HG03095 (cell line): ENCODE measurements around the gene KCNC4.

Experiments
- ATAC-seq: cut with Tn5 transposase; IDR thresholded peaks from one replicate; pipeline ENCODE4 v1.9.1; 2021; ENCODE audit warnings: moderate library complexity; ENCODE audit not compliant: unreplicated experiment

KCNC4 gene

DNA sequence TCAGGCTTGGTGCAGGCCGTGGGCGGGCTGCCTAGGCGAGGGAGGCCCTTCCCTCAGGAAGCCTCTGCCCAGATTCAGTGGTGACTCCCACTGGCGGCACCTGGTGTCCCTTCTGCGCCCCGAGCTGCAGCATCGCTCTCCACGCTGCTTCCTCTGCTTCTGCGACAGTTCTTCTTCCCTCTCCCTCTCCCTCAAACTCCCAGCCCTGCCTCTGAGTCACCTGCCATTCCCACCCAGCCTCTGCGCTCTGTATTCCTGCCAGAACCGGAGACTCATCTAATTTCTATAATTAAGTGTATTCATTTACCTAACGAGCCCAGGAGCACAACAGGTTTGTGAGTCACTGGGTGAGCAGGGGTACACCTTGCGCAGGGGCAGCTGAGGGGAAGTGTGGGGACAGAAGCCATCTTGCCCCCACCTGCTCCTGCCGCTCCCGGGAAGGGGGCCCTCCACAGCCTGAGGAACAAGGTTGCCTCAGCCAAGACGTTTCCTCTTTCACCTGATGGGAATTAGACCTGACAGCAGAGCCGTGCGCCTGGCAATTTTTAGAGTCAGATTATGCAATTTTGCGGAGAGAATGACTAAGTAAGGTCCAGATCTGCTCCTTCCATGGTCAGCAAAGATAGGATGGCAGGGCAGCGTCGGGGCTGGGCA, 19.4 kb downstream of the KCNC4 start:
- ATAC-seq: no peak

DNA sequence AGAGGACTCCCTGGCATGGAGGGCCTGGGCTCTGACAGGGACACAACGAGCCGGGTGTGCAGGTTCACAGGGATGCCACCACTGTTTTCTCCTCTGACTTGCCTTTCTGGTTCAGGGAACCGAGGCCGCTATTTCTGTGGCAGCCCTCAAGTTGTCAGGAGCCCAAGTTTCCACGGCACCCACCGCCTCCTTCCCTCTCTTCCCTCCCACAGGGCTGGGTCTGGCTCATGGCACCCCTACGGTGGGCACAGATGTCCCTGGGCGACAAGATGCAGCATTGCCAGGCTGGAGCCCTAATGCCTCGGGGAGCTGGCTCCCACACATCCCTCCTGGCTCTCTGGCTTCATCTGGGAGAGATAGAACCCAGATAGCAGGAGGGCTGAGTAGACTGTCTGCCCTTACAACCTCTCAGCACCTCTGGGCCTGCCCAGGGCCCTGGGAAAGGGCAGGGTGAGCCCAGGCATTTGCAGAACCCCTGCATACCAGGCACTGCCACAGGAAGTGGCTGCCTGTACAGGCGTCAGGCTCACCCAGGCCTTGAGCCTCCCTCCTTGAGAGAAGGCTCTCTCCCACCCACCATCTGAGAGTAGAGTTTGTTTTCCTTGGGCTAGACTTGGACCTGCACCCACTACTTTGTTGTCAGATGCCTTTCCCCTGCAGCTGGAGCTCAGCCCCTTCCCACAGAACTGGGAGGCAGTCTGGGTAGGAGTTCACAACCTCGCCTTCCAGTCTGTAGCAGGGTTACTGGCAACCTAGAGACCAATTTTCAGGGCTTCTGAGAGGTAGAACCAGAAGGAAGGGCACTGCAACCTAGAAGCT, 20.5 kb downstream of the KCNC4 start:
- ATAC-seq: no peak

- ATAC-seq: no peak
Observed at GRCh38 chr1:110233861-110234260, 23.7 kb downstream of the KCNC4 start.

GRCh38 chr1:110234691-110235090, 24.6 kb downstream of the KCNC4 start:
- no peak for ATAC-seq

- ATAC-seq: no peak
Observed at GRCh38 chr1:110235181-110235833, 25.2 kb downstream of the KCNC4 start.

GRCh38 chr1:110235834-110236682, 25.9 kb downstream of the KCNC4 start:
- no peak for ATAC-seq

- no peak for ATAC-seq
Observed at GRCh38 chr1:110237386-110238152, 27.5 kb downstream of the KCNC4 start.

DNA sequence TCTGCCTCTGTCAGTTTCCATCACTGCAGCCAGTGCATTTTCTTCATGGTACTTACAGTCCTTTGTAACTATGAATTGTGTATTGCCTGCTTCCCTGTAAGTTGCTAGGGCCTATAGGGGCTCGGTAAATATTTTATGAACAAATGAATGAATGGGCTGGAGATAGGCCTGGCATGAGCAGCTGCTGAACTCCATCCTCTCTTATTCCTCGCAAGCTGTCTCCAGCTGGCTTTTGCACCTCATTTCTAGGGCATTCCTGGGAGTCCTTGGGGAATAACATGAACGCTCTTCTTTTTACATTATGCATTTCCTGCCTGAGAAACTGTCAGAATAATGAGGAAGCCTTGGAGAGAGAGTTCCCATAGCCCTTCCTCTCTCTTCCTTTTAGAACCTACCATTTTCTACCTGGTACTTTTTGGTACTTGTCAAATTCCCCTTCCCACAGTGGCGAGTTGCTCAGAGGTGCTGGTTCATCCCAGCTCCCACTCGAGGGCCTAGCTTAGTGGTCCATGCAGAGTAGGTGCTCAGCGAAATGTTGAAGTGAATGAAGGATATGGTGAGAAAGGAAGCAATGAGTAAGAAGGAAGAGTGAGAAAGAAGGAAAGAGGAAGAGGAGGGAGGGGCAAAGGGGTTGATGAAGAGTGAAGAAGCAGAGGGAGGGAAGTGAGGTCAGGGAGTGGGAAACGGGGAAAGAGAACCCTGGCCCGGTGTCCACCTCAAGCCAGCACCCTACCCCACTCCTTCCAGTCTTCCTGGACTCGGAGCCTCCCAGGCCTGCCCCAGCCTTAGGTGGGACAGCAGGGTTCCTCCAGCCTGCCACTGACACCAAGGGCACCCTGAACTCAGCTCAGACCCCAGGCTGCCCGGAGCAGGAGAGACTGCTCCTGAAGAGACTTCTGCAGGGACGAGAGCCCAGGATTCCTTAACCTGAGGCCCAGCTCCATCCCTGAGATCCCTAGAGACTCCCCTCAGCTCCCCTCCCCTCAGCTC, 29.6 kb downstream of the KCNC4 start:
- no peak for ATAC-seq

GRCh38 chr1:110240476-110241210, 30.5 kb downstream of the KCNC4 start:
- no peak for ATAC-seq

DNA sequence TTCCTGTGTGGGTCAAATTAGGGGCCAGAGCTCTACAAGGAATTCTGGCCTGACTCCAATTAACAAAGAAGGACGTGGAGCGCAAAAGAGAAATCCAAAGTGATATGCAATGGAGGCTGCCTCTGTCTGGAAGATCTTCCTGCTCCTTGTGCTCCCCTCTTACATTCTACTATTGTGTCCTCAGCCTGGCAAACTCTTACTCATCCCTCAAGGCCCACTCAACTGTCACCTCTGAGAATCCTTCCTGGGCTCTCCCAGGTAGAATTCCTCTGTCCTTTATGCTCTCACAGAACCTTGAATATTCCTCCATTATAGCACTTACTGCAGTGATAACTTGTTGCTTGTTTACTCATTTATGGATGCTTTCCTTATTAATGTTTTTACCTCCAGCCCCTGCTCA, 31.4 kb downstream of the KCNC4 start:
- no peak for ATAC-seq

GRCh38 chr1:110242062-110242461, 31.9 kb downstream of the KCNC4 start:
- no peak for ATAC-seq

DNA sequence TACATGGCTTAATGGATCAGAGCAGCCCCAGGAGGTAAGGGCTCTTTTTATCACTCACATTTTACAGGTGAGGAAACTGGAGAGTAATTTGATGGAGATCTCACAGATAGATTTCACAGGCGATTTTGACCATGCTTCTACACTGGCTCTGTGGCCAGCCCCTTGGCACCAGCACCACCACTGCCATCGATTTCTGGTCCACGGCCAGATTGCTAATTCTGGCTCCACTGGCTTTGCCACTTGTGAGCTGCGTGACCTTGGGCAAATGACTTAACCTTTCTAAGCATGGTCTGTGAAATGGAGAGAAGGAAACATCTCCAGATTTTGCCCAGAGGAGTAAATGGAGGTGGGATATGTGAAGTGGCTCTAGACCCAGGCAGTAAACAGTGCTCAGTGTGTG, 32.6 kb downstream of the KCNC4 start:
- ATAC-seq: no peak

- ATAC-seq: no peak
Observed at GRCh38 chr1:110243146-110243545, 33.0 kb downstream of the KCNC4 start.

DNA sequence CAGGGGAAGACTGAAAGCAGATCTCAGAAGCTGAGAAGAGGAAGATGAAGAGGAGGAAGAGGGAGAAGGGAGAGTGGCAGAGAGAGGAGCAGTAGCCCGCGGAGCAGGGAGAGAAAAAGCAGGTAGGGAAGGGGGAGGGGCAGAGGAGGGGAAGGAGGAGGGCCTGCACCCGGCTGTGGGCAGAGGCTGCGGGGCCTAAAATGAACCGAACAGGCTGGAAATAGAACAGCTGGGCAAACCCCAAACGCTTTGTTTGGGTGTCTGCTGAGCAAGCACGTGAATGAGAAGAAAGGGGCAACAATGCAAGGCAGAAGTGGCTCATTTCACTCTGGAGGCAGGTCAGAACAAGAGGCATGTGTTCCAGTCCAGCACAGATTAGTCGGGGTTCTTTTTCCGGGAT, 33.5 kb downstream of the KCNC4 start:
- ATAC-seq: no peak

- no peak for ATAC-seq
Observed at GRCh38 chr1:110245876-110246620, 35.9 kb downstream of the KCNC4 start.

DNA sequence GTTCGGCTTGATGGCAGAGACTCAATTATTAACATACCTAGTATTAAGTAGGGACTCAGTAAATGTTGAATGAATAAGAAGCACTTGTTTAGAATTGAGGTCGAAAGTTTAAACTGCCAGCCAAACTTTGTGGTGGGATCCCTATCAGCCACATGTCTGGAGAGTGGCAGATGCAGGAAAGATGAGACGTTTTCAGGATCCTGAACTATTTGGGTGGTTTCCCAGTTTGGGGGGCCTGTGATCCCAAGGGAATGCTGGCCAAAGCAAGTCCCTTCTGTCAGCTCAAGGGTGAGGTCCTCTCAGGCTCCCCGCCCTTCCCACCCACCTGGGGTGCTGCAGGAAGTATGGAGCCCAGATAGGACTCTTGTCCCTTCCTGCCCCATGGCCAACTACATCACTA, 38.6 kb downstream of the KCNC4 start:
- ATAC-seq: no peak

DNA sequence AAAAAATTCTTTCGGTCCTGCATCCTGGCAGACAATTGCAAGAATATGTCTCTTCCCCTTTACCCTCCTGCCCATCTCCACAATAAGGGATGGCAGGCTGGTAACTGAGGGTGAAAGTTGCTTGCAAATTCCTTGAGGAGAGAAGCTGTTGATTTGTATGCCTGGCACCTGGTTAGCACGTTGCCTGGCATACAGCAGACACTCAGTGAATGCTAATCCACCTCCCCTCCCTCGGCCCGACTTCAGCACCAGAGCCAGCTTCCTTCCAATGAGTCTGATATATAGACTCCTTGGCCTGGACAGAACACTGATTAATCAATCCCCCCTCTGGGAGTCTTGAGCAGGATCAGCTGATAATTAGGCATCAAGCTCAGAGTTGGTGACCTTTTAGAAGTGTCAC, 39.1 kb downstream of the KCNC4 start:
- ATAC-seq: no peak

GRCh38 chr1:110250008-110250407, 39.9 kb downstream of the KCNC4 start:
- no peak for ATAC-seq
